GM21717 (cell line): ENCODE data around the gene ITGB2.
"Not testable (repeated sequence)": the region's sequence is repeated elsewhere in the genome, so short reads cannot be mapped to it uniquely, and the experiment has no call there.

Experiments used
- ATAC-seq: cut with Tn5 transposase; IDR thresholded peaks from one replicate; pipeline ENCODE4 v1.9.1; 2021; ENCODE audit warnings: mild to moderate bottlenecking, moderate library complexity; ENCODE audit not compliant: unreplicated experiment

The ITGB2 gene

DNA sequence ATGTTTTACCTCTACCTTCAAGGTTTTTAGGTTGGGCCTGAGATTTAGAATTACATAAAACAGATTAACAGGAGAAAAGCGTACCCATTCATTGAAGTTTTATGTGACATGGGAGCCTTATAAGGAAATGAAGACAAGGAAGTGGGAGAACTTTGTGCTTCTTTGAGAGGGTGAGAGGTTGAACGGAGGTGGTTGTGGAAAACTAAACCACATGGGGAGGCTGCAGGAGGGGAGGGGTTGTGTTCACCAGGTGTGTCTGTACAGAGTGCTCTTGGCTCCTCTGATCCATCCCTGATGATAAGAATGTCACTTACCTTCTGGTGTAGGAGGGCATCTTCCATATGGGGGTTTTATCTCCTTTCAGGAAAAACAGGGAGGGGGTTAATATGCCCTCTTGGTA lies 21.9 kb upstream of the ITGB2 start:
- ATAC-seq, result no peak

GRCh38 chr21:44941567-44941966 lies 20.9 kb upstream of the ITGB2 start:
- ATAC-seq, result no peak

DNA sequence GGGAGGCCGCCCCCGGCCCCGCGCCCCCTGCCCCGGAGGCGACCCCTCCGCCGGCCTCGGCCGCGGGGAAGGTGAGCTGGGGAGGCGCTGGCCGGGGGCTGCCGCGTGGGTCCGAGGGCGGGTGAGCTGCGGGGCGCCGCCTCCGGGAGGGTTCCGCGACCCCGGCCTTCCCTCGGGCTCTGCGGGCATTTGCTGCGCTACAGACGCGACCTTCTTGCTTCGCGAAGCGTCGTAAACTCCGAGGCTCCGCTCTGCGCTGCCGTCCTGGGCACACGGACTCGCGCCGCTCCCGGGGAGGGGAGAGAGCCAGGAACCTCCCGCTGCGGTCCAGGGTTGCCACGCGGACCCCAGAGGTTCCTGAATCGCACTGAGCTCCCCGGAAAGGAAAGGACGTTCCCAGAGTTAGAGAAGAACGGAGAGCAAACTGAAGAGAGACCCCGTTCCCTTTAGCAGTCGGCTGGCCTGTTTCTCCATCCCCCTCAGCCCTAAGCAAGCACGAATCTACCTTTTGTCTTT lies 19.5 kb upstream of the ITGB2 start:
- ATAC-seq, result peak; percentile 31

- ATAC-seq, result peak; percentile 55
These were observed 18.9 kb upstream of the ITGB2 start, which contains the start of gene SLX9 for GRCh38 chr21:44939532-44940115. TSS of gene SLX9 (plus strand) at chr21:44940029. CDS start at chr21:44940058, 29 bp downstream.

DNA sequence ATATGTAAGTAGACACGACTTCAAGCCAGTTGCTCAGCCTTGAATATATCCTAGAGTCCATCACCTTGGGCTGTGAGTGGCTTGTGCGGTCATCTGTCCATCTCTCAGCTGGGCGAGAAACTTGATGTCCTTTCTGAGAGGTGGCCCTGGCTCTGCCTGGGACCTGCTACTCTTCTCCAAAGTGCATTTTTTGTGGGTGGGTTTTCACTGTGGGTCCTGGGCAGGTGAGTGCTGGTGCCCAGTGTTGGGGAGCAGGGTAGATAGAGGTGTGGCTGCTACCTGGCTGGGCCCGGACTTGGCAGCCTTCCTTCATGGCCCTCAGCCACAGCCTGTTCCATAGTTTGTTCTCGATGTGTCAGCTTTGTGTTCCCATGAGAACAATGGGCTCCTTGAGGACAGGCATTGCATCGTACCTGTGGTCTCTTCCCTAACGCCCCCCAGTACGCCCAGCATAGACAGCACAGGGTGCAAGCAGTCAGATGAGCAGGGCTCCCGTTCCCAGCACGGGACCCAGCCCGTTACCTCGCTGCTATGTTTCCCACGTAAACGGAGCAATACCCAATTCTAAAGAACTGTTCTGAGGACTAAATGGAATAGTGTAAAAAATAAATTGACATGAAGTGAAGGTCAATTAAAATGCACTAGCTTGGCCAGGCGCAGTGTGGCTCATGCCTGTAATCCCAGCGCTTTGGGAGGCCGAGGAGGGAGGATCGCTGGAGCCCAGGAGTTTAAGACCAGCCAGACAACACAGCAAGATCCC lies 18.3 kb upstream of the ITGB2 start:
- no peak for ATAC-seq

- ATAC-seq, result no peak
These were observed 14.8 kb upstream of the ITGB2 start for GRCh38 chr21:44935533-44935927.

DNA sequence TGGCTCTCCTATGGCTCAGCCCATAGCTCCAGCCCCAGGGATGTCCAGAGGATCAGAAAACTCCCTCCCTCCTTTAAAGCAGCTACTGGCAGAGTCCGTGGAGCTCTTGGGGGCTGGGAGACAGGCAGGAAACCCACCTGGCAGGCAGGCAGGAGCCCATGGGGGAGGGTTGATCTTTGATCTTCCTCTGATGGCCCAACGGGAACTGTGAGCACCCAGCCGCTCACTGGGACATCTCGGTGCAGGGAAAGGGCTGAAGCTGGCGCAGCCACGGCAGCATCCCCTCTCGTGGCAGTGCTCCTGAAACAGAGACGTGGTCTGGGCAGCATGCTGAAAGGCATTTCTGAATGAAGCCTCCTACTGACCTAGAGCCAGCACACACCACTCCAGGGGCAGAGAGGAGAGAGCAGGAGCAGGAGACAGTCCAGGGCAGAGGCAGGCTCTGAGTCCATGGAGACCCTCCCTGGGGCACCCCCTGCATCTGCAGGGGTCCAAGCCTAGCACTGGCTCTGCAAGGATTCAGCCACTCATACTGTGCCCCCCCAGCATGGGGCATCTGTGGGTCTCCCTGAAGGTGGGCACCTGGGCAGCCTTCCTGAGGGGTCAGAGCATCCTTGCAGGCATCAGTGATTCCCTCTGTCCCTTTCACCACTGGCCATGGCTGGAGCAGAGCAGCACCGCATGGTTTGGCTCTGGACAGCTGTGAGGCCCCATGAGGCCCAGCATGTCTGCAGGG lies 14.3 kb upstream of the ITGB2 start:
- no peak for ATAC-seq

DNA sequence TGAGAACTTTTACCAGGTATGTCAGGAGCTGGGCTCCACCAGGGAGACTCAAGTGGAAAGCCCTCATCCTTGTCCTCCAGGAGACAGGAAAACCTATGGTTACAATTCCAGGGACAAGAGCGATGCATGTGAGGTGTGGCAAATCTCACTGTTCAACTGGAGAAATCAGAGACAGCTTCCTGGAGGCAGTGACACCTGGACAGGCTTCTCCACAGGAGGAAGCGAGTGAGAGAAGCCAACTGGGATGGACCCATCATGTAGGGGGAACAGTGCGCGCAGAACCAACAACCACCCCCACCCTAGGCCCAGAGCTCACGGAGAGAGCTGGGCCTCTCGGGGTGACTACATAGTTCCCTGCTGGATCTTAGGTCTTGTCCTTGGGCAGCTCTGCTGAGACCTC lies 13.6 kb upstream of the ITGB2 start:
- no peak for ATAC-seq

DNA sequence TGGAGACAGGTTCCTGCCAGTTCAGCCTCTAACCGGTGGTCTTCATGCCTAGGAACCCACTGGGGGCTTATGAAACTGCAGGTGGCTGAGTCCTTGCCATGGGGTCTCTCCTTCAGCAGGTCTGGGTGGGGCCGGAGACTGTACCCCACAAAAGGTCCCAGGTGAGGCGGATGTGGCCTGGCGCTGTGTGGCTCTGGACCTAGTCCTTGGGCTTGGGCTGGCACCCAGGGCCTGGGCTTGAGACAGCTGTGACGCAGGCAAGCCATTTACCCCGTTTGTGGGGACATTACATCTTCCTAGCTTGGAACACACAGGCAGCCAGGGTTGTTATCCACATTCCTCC lies 13.2 kb upstream of the ITGB2 start:
- ATAC-seq, result no peak

DNA sequence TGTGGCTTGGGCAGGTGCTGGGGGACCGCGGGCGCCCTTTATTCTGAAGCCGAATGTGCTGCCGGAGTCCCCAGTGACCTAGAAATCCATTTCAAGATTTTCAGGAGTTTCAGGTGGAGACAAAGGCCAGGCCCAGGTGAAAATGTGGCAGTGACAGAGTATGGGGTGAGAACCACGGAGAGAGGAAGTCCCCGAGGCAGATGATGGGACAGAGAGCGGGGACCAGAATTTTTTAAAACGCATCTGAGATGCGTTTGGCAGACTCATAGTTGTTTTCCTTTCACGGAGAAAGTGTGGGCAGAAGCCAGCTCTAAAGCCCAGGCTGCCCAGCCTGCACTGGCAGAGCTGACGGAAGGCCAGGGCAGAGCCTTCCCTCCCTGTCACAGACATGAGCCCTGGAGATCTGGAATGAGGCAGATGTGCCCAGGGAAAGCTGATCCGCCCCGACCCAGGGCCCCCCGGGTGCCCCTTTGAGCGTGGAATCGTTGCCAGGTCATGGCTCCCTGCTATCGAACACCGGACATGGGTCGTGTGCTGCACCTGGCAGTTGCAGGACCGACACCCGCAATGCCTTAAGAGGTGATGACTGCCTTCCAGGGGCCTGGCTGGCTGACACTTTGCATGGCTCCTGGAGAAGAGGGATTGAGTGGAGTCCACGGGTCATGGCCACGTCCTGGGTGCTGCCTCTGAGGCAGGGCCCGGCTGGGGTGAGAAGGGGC lies 12.7 kb upstream of the ITGB2 start:
- no peak for ATAC-seq

- no peak for ATAC-seq
These were observed 11.9 kb upstream of the ITGB2 start for GRCh38 chr21:44932408-44933181.

DNA sequence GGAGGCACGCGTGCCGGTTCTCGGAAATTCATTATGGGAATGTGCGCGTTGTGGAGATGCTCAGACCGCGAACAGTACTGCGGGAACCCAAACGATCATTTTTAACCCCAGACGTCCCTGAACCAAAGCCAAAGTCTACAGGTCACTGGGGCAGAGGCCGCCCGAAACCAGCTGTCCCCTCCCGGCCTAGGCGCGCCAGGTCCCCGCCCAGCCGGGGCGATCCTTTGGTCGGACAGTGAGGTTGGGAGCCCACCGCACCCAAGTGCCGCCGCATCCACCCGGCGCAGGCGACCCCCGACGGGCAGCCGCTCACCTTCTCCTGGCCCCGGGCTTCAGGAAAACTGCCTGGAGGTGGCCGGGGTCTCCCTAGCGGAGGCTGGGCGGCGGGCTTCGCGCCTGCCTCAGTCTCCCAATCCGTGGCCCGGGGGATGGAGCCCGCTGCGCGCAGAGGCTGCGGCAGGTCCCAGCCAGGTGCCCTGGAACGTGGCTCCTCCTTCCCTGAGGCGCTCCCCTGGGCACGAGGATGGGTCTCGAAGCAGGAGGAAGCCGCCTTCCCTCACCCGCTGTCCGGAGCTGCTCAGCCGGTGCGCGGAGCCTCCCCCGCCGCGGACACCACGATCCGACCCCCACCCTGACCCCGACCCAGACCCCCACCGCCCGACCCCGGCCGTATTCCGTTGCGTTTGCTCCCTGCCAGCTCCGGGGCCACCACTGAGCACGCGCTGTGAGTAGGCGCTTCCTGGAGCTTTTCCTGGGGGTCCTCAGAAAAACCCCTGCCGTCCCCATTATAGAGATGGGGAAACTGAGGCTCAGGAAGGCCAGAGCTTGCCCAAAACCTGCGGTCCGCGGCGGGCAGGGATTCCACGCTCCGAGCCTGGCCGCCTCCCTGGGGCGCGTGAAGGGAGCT lies 11.1 kb upstream of the ITGB2 start:
- no peak for ATAC-seq

- no peak for ATAC-seq
These were observed 10.4 kb upstream of the ITGB2 start for GRCh38 chr21:44931137-44931500.

DNA sequence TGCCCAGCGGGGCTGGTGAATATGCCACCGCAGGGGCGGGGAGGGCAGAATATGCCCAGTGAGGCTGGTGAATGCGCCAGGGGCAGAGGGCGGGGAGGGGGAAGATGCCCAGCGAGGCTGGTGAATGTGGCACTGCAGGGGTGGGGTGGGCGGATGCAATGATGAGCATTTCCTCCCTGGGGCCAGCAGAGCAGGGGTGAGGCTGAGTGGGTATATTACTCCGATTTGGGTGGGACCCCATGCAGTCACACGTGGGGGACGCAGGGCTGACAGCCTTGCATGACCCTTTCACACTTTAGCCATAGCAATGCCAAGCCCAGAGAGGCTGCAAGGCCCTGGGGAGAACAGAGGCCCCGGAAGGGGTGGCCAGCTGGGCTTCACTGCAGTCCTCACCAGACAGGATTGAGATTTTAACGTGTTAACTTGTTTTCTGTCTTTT lies 9.9 kb upstream of the ITGB2 start:
- ATAC-seq, result no peak

DNA sequence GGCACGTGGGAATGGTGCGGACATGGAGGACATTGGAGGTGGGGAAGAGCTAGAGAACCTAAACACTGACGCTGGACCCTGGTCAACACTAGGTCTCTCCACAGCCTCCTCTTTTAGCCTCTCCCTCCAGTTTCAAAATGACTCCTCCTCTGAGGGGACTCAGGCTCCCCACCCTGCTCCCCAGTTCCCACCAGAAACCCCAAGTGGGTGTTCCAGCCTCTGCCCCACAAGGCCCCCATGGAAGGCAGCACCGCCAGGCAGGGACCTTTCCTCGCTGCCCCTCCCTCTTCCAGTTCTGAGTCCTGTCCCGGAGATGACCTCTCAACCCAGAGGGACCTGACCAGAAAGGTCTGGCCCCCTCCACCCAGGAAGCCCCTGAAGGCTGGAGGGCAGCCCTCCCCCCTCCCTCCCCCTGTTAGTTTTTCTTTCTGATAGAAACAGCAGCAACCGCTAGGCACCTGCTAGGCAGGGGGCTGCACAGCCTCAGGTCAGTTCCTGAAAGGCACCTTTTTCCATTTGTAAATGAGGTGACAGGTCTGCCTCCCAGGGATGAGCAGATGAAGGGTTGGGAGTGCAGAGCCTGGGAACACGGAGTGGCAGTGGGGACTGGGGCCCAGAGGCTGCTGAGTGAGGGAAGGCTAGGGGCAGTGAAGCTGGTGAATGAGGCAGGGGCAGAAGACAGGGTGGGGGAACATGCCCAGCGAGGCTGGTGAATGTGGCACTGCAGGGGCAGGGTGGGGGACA lies 9.3 kb upstream of the ITGB2 start:
- no peak for ATAC-seq

DNA sequence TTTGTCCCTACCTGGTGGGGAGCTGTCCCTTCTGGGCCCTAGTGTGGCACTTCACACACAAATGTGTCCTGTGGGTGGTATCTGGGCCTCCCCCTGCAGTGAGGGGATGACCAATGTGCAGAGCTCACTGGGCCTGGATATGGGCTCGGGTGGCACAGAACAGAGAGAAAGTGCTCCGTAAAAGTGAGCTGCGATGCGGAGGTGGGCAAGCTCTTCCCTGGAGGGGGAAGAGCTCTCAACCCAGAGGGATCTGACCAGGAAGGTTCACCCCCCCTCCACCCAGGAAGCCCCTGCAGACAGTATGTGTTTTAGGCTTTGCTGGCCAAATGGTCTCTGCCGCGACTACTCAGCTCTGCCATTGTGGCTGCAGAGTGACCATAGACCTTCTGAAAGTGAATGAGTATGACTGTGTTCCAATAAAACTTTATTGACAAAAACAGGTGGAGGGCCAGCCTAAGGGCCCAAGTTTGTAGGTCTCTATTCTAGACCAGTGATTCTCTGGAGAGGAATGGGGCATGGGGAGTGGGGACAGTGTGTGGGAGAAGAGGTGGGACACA lies 8.6 kb upstream of the ITGB2 start:
- ATAC-seq, result no peak

- ATAC-seq, result not testable (repeated sequence)
These were observed 8.0 kb upstream of the ITGB2 start for GRCh38 chr21:44928500-44929241.
